Keratinocyte (primary cell): Measurements from ENCODE around the gene CFAP77. TPM values are rescaled to one million over a fixed set of nuclear protein-coding genes. Genes with fewer than 3 reads are reported as not detected.
"Not testable (repeated sequence)": the region's sequence is repeated elsewhere in the genome, so short reads cannot be mapped to it uniquely, and the experiment has no call there.

Experiments used
- DNase-seq: peaks from one replicate; pipeline ENCODE4 v3.0.0-alpha.2; 2011; ENCODE audit warnings: low read depth, missing footprints, low spot score
- FAIRE-seq: peaks from 2 replicates; lab custom pipeline; 2011; peaks lifted over from hg19 to GRCh38; lab: Jason Lieb, UNC
- H2AFZ ChIP-seq: 2 replicates; pipeline ENCODE4 v1.6.0; 2012; ENCODE audit warnings: low read length, control low read depth, inconsistent platforms; ENCODE audit not compliant: control insufficient read depth
- H3K27ac ChIP-seq: 2 replicates; pipeline ENCODE4 v1.5.1; 2011; ENCODE audit warnings: low read length; ENCODE audit not compliant: control insufficient read depth, insufficient read depth
- H3K27me3 ChIP-seq: 3 replicates; pipeline ENCODE4 v1.6.0; 2011; ENCODE audit warnings: low read length; ENCODE audit not compliant: control insufficient read depth, insufficient read depth; ENCODE audit errors: extremely low read depth
- H3K36me3 ChIP-seq, 2 experiments: 2 replicates in 1 of 2; 3 replicates in 1 of 2; pipeline ENCODE4 v1.5.1; 2011; ENCODE audit warnings: low read length in 2 of 2, mild to moderate bottlenecking in 1 of 2; ENCODE audit not compliant: control insufficient read depth in 2 of 2, insufficient read depth in 2 of 2; ENCODE audit errors: extremely low read depth in 1 of 2
- H3K4me1 ChIP-seq: 3 replicates; pipeline ENCODE4 v1.5.1; 2011; ENCODE audit warnings: low read length; ENCODE audit not compliant: control insufficient read depth, insufficient read depth; ENCODE audit errors: extremely low read depth
- H3K4me2 ChIP-seq: 3 replicates; pipeline ENCODE4 v1.6.0; 2011; ENCODE audit warnings: low read depth, low read length; ENCODE audit not compliant: control insufficient read depth, insufficient read depth; ENCODE audit errors: extremely low read depth
- H3K4me3 ChIP-seq, 3 experiments: fragments of 200-600 bp in 1 of 3; sonication (generic) in 1 of 3; 2 replicates in 2 of 3; 3 replicates in 1 of 3; pipeline ENCODE4 v1.5.1; 2011 to 2016; ENCODE audit warnings: low read length in 3 of 3, mild to moderate bottlenecking in 3 of 3, control low read depth in 2 of 3, inconsistent platforms in 1 of 3, low read depth in 1 of 3, mixed read lengths in 1 of 3, mixed run types in 1 of 3, moderate library complexity in 1 of 3; ENCODE audit not compliant: control insufficient read depth in 2 of 3, insufficient read depth in 2 of 3; ENCODE audit errors: extremely low read depth in 1 of 3
- H3K79me2 ChIP-seq: 2 replicates; pipeline ENCODE4 v1.6.0; 2012; ENCODE audit warnings: low read length; ENCODE audit not compliant: control insufficient read depth, insufficient read depth
- H3K9ac ChIP-seq: 3 replicates; pipeline ENCODE4 v1.6.0; 2011; ENCODE audit warnings: low read length; ENCODE audit not compliant: control insufficient read depth, insufficient read depth; ENCODE audit errors: extremely low read depth
- H3K9me1 ChIP-seq: 3 replicates; pipeline ENCODE4 v1.6.0; 2011; ENCODE audit warnings: low read length; ENCODE audit not compliant: control insufficient read depth, insufficient read depth; ENCODE audit errors: extremely low read depth
- H3K9me3 ChIP-seq: 2 replicates; pipeline ENCODE4 v1.5.1; 2012; ENCODE audit warnings: low read depth, low read length; ENCODE audit not compliant: control insufficient read depth
- H4K20me1 ChIP-seq: 3 replicates; pipeline ENCODE4 v1.6.0; 2011; ENCODE audit warnings: low read length; ENCODE audit not compliant: control insufficient read depth, insufficient read depth; ENCODE audit errors: extremely low read depth
- EZH2 ChIP-seq: IDR thresholded peaks from one replicate; pipeline ENCODE4 v1.6.1; 2012; ENCODE audit warnings: inconsistent platforms, mild to moderate bottlenecking, low read length, moderate library complexity
- dilution Hi-C: fragments of 300-500 bp; cut with MboI; formaldehyde crosslinking; loops from one replicate; pipeline ENCODE4 v1.7.0; 2020; ENCODE audit warnings: low sequenced_read_pairs; ENCODE audit not compliant: extremely low pct_ligation_motif_present
- polyA plus RNA-seq, 5 experiments: library from polyadenylated mRNA; depleted of rRNA in 3 of 5; stranded (reverse) in 3 of 5; stranded (forward) in 1 of 5; unstranded in 1 of 5; fragments of >200 nt; gene quantifications; 1 replicate in 1 of 5; 2 replicates in 3 of 5; 3 replicates in 1 of 5; pipeline versions ENCODE4 v1.2.1 to v1.2.3, GENCODE V29; 2011 to 2012; ENCODE audit warnings: missing spikeins in 2 of 5, low read depth in 1 of 5, low replicate concordance in 1 of 5
- TF ChIP-seq, protein P1 (sequence below), 3 experiments: IDR thresholded peaks in 1 of 3; conservative IDR thresholded peaks in 1 of 3; optimal IDR thresholded peaks in 1 of 3; 2 replicates in 2 of 3; 3 replicates in 1 of 3; pipeline versions ENCODE3 to v1.5.1; 2011; ENCODE audit warnings: low read length in 3 of 3, mild to moderate bottlenecking in 3 of 3, moderate library complexity in 2 of 3, control low read depth in 1 of 3, inconsistent platforms in 1 of 3; ENCODE audit not compliant: insufficient read depth in 2 of 3; ENCODE audit errors: extremely low read depth in 1 of 3

The CFAP77 gene
- polyA plus RNA-seq, 1 donor (not counting 4 experiments of a cell fraction or from before 2014, with no cell fraction given) = not detected

GRCh38 chr9:132378416-132378815, 31.6 kb upstream of the CFAP77 start:
- FAIRE-seq, H2AFZ ChIP-seq, H3K27ac ChIP-seq, dilution Hi-C loops, H3K4me1 ChIP-seq, H3K9me1 ChIP-seq, H3K27me3 ChIP-seq, H3K79me2 ChIP-seq, H3K4me2 ChIP-seq, H4K20me1 ChIP-seq, H3K9me3 ChIP-seq, H3K9ac ChIP-seq, H3K4me3 ChIP-seq, DNase-seq: not testable (repeated sequence)
- peaks cover 12 to 20% of the 10 kb centered on the region in 2 experiments for H3K36me3 ChIP-seq

GRCh38 chr9:132381966-132382541, 28.0 kb upstream of the CFAP77 start:
- no peak overlapping the region for H2AFZ ChIP-seq
- DNase-seq = no peak
- TF ChIP-seq, protein P1, sequence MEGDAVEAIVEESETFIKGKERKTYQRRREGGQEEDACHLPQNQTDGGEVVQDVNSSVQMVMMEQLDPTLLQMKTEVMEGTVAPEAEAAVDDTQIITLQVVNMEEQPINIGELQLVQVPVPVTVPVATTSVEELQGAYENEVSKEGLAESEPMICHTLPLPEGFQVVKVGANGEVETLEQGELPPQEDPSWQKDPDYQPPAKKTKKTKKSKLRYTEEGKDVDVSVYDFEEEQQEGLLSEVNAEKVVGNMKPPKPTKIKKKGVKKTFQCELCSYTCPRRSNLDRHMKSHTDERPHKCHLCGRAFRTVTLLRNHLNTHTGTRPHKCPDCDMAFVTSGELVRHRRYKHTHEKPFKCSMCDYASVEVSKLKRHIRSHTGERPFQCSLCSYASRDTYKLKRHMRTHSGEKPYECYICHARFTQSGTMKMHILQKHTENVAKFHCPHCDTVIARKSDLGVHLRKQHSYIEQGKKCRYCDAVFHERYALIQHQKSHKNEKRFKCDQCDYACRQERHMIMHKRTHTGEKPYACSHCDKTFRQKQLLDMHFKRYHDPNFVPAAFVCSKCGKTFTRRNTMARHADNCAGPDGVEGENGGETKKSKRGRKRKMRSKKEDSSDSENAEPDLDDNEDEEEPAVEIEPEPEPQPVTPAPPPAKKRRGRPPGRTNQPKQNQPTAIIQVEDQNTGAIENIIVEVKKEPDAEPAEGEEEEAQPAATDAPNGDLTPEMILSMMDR (optimal IDR thresholded peaks at IDR 0.05 in 1 of 3, IDR thresholded peaks at IDR 0.05 in 1 of 3, conservative IDR thresholded peaks at IDR 0.05 in 1 of 3; ENCODE audit: extremely low read depth in 1 of 3, insufficient read depth in 2 of 3, low read length in 3 of 3) = no peak
- TF ChIP-seq EZH2 = no peak
- no peak overlapping the region for H3K4me2 ChIP-seq
- no peak overlapping the region for H3K9ac ChIP-seq
- H3K9me3 ChIP-seq = peaks cover 2% of the 10 kb centered on the region
- no peaks in the 10 kb centered on the region for H3K9me1 ChIP-seq
- peaks cover 13 to 29% of the 10 kb centered on the region in 2 experiments for H3K36me3 ChIP-seq
- H3K27me3 ChIP-seq = no peaks in the 10 kb centered on the region
- no peaks in the 10 kb centered on the region for H3K4me1 ChIP-seq
- no peaks in the 10 kb centered on the region for H4K20me1 ChIP-seq
- dilution Hi-C loops = no loop called here
- no peak for FAIRE-seq
- H3K27ac ChIP-seq = no peak overlapping the region
- no peak overlapping the region for H3K4me3 ChIP-seq
- no peaks in the 10 kb centered on the region for H3K79me2 ChIP-seq

DNA sequence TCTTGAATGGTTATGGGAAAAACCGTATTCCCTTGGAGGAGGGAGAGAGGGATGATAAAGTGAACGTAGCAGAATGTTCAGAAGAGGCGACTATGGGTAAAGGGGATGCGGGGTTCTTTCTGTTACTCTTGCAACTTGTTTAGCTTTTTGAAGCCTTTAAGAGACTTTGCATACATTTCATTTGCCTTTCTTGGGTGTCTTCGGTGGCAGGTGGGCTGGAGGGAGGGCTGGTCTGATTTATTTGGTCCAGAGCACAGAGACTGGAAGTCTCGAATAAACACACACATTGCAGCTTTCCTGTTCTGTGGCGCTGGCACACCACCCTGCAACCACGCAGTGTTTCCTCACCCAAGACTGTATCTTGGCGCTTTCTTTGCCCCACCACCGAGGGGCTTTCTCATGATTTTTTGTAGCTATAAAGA, 26.5 kb upstream of the CFAP77 start:
- FAIRE-seq = no peak
- Histone ChIP-seq H3K4me2 (no peak overlapping the region), H3K9ac (no peak overlapping the region), H3K9me1 (no peaks in the 10 kb centered on the region), H3K27me3 (no peaks in the 10 kb centered on the region), H3K36me3 (peaks cover 18 to 24% of the 10 kb centered on the region in 2 experiments), H2AFZ (no peak overlapping the region), H3K9me3 (no peaks in the 10 kb centered on the region), H4K20me1 (no peaks in the 10 kb centered on the region), H3K4me1 (no peaks in the 10 kb centered on the region), H3K27ac (no peak overlapping the region), H3K79me2 (no peaks in the 10 kb centered on the region), H3K4me3 (no peak overlapping the region)
- dilution Hi-C loops = no loop called here
- DNase-seq = no peak
- no peak for TF ChIP-seq EZH2
- TF ChIP-seq, protein P1 (optimal IDR thresholded peaks at IDR 0.05 in 1 of 3, IDR thresholded peaks at IDR 0.05 in 1 of 3, conservative IDR thresholded peaks at IDR 0.05 in 1 of 3; ENCODE audit: extremely low read depth in 1 of 3, insufficient read depth in 2 of 3, low read length in 3 of 3) = no peak
